Stimulated activated CD8-positive, alpha-beta memory T cell treated with anti-CD3 and anti-CD28 coated beads, Interleukin-2, amount 100 ng/mL, for 48 hours (primary cell): ENCODE data around the gene RNF175.
"Not testable (repeated sequence)": the region's sequence is repeated elsewhere in the genome, so short reads cannot be mapped to it uniquely, and the experiment has no call there.

ENCODE experiments used
- DNase-seq, 2 donors: peaks; one replicate each; pipeline ENCODE4 v3.0.0-alpha.2; 2020; ENCODE audit warnings: low read depth in 2 of 2

The RNF175 gene

DNA sequence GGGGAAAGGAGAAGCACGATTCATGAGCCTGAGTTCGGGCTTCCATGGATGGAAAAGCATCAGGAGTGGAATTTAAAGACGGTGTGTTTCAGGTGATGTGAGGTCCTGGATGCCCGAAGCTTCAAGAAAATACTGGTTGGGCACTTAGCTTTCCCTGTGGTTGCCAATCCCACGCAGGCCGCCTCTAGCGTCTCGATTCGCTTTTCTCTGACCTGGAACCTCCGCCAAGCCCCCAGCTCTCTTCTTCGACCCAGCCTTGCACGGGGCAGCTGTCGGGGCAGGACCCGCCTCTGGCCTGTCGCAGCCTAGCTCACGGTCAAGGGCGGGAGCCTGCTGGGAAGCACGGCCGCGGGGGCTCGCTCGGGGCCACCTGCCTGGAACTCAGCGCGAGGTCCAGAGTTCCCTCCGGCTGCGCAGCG is 76.1 kb downstream of the RNF175 start:
- no peak for DNase-seq

- no peak for DNase-seq
These were observed 80.3 kb downstream of the RNF175 start for GRCh38 chr4:153679486-153679885.

- DNase-seq, result no peak
These were observed 82.8 kb downstream of the RNF175 start for GRCh38 chr4:153676984-153677383.

DNA sequence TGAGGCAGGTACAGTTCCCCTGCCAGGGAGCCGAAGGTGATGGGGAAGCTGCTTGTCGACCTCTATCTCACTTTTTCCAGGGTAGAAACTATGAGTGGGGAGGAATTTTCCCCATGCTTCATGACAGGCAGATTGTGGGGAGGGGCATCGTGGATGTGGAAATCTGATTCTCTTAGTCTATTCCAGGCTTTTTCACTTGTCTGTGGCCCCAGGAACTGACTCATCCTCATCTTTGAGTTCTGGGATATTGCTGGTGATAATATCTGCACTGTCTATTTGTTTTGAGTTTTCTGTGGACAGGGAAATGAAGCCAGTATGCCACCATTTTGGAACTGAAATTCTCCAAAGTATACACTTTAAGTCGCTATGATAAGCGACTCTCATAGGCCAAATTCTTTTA is 83.3 kb downstream of the RNF175 start:
- no peak for DNase-seq

DNA sequence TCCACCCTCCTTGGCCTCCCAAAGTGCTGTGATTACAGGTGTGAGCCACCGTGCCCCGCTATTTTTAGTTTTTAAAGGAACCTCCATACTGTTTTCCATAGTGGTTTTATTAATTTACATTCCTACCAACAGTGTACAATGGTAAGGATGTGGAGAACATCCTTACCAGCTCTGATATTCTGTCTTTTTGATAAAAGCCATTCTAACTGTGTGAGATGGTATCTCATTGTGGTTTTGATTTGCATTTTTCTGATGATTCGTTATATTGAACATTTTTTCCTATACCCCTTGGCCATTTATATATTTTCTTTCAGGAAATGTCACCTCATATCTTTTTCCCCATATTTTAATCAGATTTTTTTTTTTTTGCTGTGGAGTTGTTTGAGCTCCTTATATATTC is 90.0 kb downstream of the RNF175 start:
- DNase-seq, result no peak

- no peak for DNase-seq
These were observed 91.2 kb downstream of the RNF175 start for GRCh38 chr4:153668647-153669046.

DNA sequence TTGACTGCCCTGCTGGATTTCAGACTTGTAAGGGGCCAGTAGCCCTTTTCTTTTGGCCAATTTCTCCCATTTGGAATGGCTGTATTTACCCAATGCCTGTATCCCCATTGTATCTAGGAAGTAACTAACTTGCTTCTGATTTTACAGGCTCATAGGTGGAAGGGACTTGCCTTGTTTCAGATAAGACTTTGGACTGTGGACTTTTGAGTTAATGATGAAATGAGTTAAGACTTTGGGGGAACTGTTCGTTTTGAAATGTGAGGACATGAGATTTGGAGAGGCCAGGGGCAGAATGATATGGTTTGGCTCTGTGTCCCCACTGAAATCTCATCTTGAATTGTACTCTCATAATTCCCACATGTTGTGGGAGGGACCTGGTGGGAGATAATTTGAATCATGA is 93.3 kb downstream of the RNF175 start:
- DNase-seq, result not testable (repeated sequence)

DNA sequence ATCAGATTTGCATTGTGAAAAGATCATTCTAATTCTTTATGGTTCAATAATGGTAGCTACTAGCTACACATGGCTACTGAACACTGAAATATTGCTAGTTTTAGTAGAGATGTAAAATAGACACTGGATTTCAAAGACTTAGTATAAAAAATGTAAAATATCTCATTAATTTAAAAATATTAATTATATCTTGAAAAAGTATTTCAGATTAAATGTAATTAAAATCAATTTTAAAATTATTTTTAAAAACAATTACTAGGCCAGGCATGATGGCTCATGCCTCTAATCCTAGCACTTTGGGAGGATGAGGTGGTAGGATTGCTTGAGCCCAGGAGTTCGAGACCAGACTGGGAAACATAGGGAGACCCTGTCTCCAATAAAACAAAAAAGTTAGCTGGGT is 96.2 kb downstream of the RNF175 start:
- DNase-seq, result no peak

GRCh38 chr4:153661908-153662307 is 97.9 kb downstream of the RNF175 start:
- DNase-seq, result no peak

DNA sequence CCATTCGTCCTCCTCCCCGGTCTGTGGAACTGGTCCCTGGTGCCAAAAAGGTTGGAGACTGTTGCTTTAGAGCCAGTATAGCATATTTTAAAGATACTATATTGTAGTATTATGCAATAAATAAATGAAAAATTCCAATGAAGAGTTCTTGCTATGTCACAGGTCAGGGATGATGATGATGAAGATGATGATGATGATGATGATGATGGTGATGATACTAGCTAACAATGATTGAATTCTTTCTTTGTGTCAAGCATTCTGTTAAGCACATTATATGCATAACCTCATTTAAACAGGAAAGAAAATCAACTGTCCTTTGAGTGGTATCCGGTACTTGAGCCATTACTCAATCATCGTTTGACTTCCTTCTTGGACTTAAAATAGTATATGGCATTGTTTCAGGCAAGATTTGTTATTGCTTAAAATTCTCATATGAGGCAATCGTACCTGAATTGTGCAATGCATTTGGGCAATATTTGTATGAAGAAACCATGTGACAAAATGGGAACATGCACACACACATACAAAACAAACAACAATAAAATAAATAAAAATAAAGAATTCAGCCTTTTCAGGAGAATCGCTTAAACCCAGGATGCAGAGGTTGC is 98.5 kb downstream of the RNF175 start:
- DNase-seq, result no peak
